GM19025 (cell line): Measurements from ENCODE around the gene ICOS.

Experiments used
- ATAC-seq: cut with Tn5 transposase; IDR thresholded peaks from one replicate; pipeline ENCODE4 v1.9.1; 2021; ENCODE audit warnings: mild to moderate bottlenecking, low read depth, moderate library complexity; ENCODE audit not compliant: unreplicated experiment

ICOS gene, protein sequence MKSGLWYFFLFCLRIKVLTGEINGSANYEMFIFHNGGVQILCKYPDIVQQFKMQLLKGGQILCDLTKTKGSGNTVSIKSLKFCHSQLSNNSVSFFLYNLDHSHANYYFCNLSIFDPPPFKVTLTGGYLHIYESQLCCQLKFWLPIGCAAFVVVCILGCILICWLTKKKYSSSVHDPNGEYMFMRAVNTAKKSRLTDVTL

DNA sequence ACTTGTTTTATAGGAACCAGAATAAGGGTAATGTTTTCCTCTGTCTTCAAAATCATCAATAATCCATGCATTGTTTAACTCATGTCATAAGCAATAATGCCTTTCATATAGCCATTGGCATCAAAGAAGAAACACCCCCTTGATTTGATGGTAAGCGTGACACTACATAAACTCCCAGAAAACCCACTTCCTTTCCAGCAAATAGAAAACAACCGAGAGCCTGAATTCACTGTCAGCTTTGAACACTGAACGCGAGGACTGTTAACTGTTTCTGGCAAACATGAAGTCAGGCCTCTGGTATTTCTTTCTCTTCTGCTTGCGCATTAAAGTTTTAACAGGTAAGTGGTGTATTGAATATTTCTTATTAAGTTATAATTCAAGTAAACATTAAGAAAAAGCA, at the start of gene ICOS:
Gene ICOS (plus strand): TSS at position 229 of the 400 bp plus-strand sequence. CDS start 52 bp downstream, at position 281.
- ATAC-seq: no peak

- no peak for ATAC-seq
Measured at GRCh38 chr2:203887677-203888076, 48.9 kb upstream of the ICOS start.

- no peak for ATAC-seq
Measured at GRCh38 chr2:203889542-203889941, 47.0 kb upstream of the ICOS start.

GRCh38 chr2:203889944-203890343, 46.6 kb upstream of the ICOS start:
- ATAC-seq: no peak

- ATAC-seq: no peak
Measured at GRCh38 chr2:203890733-203891132, 45.8 kb upstream of the ICOS start.

- no peak for ATAC-seq
Measured at GRCh38 chr2:203891474-203891873, 45.1 kb upstream of the ICOS start.

DNA sequence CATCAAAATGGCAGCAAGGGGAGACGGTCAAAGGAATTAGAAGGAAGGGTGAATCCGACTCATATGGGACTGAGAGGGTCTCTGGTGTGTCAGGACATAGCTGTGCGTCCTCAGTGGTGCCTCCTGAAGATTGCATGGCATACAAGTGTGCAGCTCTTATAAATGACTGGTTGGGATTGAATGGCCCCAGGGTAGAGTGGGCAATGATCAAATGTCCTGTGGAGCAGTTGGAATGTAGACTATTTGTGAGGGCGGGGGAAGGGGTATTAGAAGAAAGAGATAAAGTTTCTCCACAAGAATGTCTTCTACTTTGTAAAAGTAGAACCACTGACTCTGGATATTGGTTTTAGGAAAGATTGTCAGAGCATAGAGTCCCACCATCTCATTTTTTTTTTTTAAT, 44.4 kb upstream of the ICOS start:
- ATAC-seq: no peak

DNA sequence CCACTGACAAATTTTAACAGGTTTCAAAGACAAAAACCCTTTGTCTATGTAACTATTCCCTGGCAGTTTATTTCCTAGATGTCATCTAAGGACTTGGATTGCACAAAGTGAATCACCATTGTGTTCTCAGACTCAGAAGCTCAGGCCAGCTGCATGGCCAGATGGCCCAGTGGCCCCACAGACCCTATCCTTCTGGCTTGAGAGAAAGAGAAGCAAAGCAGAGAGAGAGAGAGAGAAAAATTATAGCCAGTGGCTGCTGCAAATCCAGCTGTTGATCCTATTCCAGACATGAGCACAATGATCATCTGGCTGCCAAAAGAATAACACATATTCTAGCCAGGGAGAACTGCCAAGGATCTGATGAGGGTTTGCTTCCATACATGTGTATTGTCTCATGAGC, 43.2 kb upstream of the ICOS start:
- ATAC-seq: no peak

- no peak for ATAC-seq
Measured at GRCh38 chr2:203893840-203894239, 42.7 kb upstream of the ICOS start.

DNA sequence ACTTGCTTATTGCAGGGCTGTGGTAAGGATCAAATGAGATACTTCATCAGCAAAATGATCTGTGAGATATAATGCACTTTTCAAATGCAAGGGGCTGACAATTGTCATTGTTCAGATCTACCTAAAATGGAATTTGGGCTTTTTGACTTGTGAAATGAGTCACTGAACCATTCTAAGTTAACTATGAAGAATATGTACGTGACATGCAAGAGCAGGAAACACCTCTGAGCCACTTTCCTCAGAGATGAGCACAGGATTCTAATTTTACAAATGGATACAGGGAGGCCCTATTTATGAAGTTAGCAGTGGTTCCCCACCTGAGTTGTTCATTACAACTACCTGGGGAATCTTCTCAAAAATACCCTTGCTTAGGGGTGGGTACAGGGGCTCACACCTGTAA, 42.3 kb upstream of the ICOS start:
- no peak for ATAC-seq

DNA sequence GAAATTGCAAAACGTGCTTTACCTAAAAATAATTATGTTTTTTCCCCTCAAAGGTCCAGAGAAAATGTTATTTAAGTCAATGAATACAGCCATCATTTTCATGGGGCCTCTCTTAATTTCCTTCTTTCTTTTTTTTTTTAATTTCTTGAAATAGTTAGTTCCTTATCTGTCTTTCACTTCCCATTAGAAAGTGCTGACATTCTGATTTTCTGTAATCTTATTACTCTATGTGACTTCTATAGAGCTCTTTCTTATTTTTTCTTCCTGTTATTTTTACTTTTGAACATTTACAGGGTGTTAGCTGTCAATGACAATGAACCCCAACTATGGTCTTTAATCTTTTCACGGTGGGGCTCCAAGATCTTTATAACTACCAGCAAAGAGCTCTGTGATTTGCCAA, 39.0 kb upstream of the ICOS start:
- ATAC-seq: no peak

- no peak for ATAC-seq
Measured at GRCh38 chr2:203898657-203899056, 37.9 kb upstream of the ICOS start.

DNA sequence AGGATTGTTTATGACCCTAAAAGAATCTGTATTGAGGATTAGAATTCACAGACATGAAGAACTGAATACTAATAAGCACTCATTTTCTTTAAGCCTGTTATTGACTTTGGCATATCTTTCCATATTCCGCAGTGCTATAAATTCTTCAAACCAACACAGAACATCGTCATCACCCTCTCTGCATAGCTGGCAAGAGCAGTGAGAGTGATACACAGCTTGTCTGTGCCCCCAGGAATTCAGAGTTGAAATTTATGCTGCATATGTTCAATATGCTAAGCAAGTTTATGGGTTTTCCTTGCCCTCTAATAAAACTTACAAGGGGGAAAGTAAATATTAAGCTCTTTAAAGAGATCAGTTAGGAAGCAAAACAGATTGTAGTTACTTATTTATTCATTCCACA, 36.3 kb upstream of the ICOS start:
- ATAC-seq: no peak

DNA sequence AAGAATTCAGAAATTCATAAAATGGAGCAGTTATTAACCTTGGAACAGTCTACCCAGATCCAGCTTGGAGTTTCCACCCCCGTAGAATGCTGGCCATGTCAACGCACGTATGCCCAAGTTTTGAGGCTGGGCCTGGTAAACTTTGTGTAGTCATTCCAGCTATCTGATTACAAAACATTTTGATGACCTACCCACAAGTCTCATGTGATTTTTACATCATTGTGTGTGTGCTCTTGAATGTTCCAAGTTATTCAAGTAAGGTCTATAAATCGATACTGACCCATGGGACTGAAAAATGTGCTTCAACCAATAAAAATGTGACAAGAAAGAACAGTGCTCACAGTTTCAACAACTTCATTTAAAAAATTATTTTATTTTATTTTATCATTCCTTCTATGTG, 32.5 kb upstream of the ICOS start:
- ATAC-seq: no peak

- no peak for ATAC-seq
Measured at GRCh38 chr2:203905656-203906055, 30.9 kb upstream of the ICOS start.

DNA sequence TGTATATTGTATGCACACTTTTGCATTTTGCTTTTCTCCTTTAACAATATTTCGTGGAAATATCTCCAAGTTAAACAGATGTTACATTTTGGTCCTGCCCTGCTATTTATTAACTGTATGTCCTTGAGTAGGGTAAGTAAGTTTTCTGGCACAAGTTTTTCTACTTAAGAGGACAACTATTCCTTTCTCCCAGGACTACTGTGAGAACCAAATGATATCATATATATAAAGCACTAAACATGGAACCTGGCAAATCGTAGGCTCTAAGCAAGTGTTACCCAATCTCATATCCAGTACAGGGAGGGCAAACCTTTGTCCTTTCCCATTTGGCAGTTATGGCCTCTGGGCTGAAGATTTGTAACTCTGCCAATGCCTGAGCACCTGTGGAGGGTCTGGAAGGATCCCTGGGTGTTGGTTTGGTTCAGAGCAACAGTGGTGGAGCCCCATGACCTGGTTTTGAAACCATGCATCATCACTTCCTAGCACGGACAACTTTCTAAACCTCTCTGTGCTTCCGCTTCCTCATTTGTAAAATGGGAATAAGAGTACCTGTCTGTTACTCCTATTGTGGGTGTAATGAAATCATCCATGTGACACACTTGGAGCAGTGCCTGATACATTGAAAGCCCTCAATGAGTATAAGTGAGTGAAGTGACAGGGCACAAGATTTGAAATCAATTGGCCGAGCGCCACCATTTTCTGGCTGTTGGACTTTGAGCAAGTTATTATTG, 28.3 kb upstream of the ICOS start:
- ATAC-seq: no peak

DNA sequence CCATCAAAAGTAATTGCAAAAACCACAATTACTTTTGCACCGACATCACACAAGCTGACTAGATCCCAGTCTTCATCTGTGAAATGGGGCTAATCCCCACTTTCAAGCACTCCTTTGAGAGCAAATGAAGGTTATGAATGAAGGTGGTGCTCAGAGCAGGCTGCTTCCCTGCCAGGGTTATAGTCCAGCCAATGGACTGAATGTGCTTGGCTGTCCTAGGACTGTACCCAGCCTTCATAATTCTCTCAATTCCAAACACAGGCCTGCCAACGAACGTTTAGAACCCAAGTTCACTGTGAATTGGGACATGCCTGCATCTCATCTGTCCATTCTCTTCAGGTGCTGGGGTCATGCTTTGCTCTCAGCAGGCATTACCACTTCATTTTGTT, 27.8 kb upstream of the ICOS start:
- ATAC-seq: no peak

DNA sequence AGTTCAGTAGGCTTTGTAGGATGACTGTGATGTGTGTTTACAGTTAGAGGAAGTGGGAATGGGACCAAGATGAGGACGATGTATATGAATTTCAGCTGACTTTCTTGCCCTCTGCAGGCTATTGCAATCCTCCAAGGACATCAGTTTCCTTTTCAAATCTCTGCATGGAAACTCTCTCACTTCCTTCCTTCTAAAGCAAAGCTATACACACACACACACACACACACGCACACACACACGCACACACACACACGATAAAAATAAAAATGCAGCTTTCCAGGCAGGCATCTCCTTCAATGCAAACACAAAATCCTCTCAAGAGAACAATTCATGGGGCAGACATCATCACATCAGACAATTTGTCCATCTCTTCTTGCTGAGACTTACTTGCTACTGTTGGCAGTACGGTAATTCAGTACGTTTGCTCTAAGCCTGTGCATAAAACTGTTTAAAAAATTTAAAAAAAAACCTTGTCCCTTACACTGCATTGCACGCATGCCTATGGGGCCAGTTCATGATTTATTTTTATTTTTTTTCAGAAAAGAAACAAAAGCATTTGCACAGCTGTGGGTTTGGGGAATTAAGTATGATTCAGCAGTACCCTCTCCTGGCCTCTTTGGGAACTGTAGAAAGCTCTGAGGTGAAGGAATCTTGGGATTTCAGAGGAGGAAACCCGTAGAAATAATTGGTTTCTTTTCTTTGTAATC, 27.1 kb upstream of the ICOS start:
- no peak for ATAC-seq

DNA sequence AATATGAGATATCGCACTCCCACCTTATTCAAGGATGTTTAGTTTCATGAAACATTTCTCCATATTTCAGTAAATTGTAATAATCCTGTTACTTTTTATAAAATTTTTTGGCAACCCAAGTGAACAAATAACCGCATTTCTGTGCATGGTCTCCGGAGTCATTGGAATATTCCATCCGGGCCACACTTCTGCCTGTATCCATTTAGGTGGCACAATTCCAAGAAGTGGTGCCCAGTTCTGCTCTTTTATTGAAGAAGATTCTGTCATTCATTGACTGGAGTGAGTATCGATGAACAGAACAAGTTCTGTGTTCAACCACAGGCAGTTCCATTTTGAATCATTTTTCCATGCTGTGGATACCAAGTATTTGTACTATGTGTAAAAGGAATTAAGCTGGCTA, 26.6 kb upstream of the ICOS start:
- ATAC-seq: no peak

DNA sequence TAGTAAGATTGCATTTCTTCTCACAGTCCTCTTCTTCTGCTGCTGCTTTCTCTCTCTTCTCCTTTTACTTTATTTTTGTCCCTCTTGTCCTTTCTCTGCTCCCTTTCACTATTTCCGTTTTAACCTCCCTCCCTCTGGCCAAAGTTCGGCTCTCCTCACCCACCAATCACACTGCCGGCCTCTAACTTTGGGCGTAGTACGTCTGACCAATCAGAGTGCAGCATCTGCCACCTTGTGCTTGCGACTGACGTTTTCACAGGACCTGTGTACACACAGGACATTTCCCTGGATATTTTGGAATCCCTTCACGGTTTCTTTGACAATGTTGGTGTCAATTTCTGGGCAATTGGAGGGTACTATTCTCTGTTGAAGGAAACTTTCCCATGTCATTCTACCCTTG, 22.6 kb upstream of the ICOS start:
- ATAC-seq: no peak

GRCh38 chr2:203914546-203915182, 21.9 kb upstream of the ICOS start:
- no peak for ATAC-seq
